Osteocyte (in vitro differentiated cells): Measurements from ENCODE around the gene SSTR5. TPM values are rescaled to one million over a fixed set of nuclear protein-coding genes. Genes with fewer than 3 reads are reported as not detected.

ENCODE experiments used
- DNase-seq: peaks from one replicate; pipeline ENCODE4 v3.0.0; 2021; ENCODE audit warnings: mixed read lengths; ENCODE audit not compliant: unreplicated experiment; ENCODE audit errors: extremely low spot score
- H3K27ac Mint-ChIP-seq: one replicate; pipeline ENCODE4 v1.8.0; 2021; ENCODE audit warnings: mild to moderate bottlenecking, mixed read lengths; ENCODE audit not compliant: unreplicated experiment
- H3K27me3 Mint-ChIP-seq: one replicate; pipeline ENCODE4 v1.8.0; 2021; ENCODE audit warnings: mixed read lengths; ENCODE audit not compliant: unreplicated experiment
- H3K36me3 Mint-ChIP-seq: one replicate; pipeline ENCODE4 v1.8.0; 2021; ENCODE audit warnings: mixed read lengths; ENCODE audit not compliant: unreplicated experiment
- H3K4me1 Mint-ChIP-seq: one replicate; pipeline ENCODE4 v1.8.0; 2021; ENCODE audit warnings: mixed read lengths; ENCODE audit not compliant: unreplicated experiment
- H3K4me3 Mint-ChIP-seq: one replicate; pipeline ENCODE4 v1.8.0; 2021; ENCODE audit warnings: mild to moderate bottlenecking, moderate library complexity, mixed read lengths; ENCODE audit not compliant: unreplicated experiment
- H3K9me3 Mint-ChIP-seq: one replicate; pipeline ENCODE4 v1.8.0; 2021; ENCODE audit warnings: mixed read lengths; ENCODE audit not compliant: unreplicated experiment
- CTCF ChIP-seq: fragments of 200-600 bp; sonication (generic); IDR thresholded peaks from 2 replicates; pipeline ENCODE4 v1.5.0; 2021; ENCODE audit warnings: antibody characterized with exemption, mild to moderate bottlenecking, moderate library complexity
- total RNA-seq: library from RNA; stranded (reverse); gene quantifications from 2 replicates; pipeline ENCODE4 v1.2.1, GENCODE V29; 2021

The SSTR5 gene
- total RNA-seq, 1 donor from 2014 or later = not detected

DNA sequence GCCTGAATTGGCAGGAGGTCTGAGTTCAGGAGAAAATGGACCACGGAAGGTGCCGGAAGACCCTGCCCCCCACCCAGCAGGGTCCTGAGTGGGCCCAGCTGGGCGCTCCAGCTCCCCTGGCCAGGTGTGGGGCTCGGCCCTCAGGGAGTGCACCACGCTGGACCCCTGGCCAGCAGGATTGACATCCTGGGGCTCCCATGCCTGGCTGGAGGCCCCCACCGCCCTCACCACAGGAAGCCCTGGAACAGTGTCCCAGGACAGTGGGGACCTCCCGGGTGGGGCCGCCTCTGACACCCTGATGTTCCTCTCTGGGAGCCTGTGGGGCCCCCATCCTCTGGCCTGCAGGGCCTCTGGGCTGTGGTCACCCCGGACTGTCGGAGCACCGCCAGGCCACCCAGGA lies 52.2 kb downstream of the SSTR5 start:
- DNase-seq = no peak
- Mint-ChIP-seq H3K36me3 (no peaks in the 10 kb centered on the region), H3K9me3 (no peaks in the 10 kb centered on the region), H3K27ac (no peak overlapping the region), H3K4me3 (no peak overlapping the region), H3K27me3 (no peaks in the 10 kb centered on the region), H3K4me1 (no peaks in the 10 kb centered on the region)
- TF ChIP-seq CTCF = no peak

GRCh38 chr16:1125471-1125870 lies 52.9 kb downstream of the SSTR5 start:
- no peak for TF ChIP-seq CTCF
- Mint-ChIP-seq H3K9me3 (no peaks in the 10 kb centered on the region), H3K27me3 (no peaks in the 10 kb centered on the region), H3K36me3 (no peaks in the 10 kb centered on the region), H3K4me1 (no peaks in the 10 kb centered on the region), H3K27ac (no peak overlapping the region), H3K4me3 (no peak overlapping the region)
- no peak for DNase-seq

- Mint-ChIP-seq H3K4me3 (no peak overlapping the region), H3K36me3 (no peaks in the 10 kb centered on the region)
Observed at GRCh38 chr16:1126044-1126443, 53.5 kb downstream of the SSTR5 start.

GRCh38 chr16:1126586-1126985 lies 54.0 kb downstream of the SSTR5 start:
- Mint-ChIP-seq H3K27ac (no peak overlapping the region), H3K27me3 (no peaks in the 10 kb centered on the region), H3K4me1 (no peaks in the 10 kb centered on the region), H3K4me3 (no peak overlapping the region), H3K36me3 (no peaks in the 10 kb centered on the region), H3K9me3 (no peaks in the 10 kb centered on the region)
- no peak for TF ChIP-seq CTCF
- no peak for DNase-seq

More at GRCh38 chr16:1126044-1126443, 53.5 kb downstream of the SSTR5 start:
- no peaks in the 10 kb centered on the region for H3K9me3 Mint-ChIP-seq
- H3K27ac Mint-ChIP-seq = no peak overlapping the region
- DNase-seq = no peak
- TF ChIP-seq CTCF = no peak
- H3K27me3 Mint-ChIP-seq = no peaks in the 10 kb centered on the region
- H3K4me1 Mint-ChIP-seq = no peaks in the 10 kb centered on the region

DNA sequence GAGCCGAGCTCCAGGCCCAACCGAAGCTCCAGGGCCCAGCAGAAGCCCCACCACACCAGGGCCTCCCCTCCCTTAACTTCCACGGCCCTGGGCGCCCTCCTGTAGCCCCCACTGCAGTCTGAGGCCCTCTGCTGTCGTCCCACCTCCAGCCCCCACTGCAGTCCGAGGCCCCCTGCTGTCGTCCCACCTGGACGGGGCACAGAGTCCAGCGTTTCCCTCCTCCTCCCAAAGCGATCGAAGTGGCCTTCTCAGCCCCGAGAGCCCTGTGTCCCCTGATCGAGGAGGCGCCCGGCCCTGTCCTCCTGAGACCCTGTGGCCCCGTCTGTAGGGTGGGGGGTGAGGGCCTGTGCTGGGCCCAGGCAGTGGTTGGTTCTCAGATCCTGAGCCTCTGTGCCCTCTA lies 54.6 kb downstream of the SSTR5 start:
- no peaks in the 10 kb centered on the region for H3K27me3 Mint-ChIP-seq

More for the DNA sequence above, 54.6 kb downstream of the SSTR5 start:
- no peaks in the 10 kb centered on the region for H3K9me3 Mint-ChIP-seq
- DNase-seq = no peak
- H3K4me3 Mint-ChIP-seq = no peak overlapping the region
- H3K36me3 Mint-ChIP-seq = no peaks in the 10 kb centered on the region
- H3K27ac Mint-ChIP-seq = no peak overlapping the region
- no peaks in the 10 kb centered on the region for H3K4me1 Mint-ChIP-seq
- no peak for TF ChIP-seq CTCF
